ENCODE data around the gene ASMTL.

The ASMTL gene

GRCh38 chrX:1417921-1418771 is 34.6 kb downstream of the ASMTL start:
- no peak overlapping the region for H2AFZ ChIP-seq (ENCODE audit: low read depth, low read length)
- no peak overlapping the region for H3K4me3 ChIP-seq (ENCODE audit: low read depth in 1 of 2, low read length in 2 of 2)
- H4K20me1 ChIP-seq (ENCODE audit: insufficient read depth, low read length) = peaks cover 20% of the 10 kb centered on the region
- no peak overlapping the region for H3K4me2 ChIP-seq (ENCODE audit: insufficient read depth, low read length)
- H3K9me3 ChIP-seq (ENCODE audit: insufficient read depth, low read length, severe bottlenecking) = peaks cover 23% of the 10 kb centered on the region
- ATAC-seq (ENCODE audit: insufficient read depth, low read depth) (no peak), DNase-seq (no peak)
- TF ChIP-seq CTCF (IDR thresholded peaks at IDR 0.05; ENCODE audit: borderline replicate concordance, extremely low read depth, low read length, poor library complexity, severe bottlenecking) = no peak
- no peak for TF ChIP-seq EZH2 (IDR thresholded peaks at IDR 0.05; ENCODE audit: borderline replicate concordance, low read depth, low read length, severe bottlenecking)
- no peaks in the 10 kb centered on the region for H3K27me3 ChIP-seq (ENCODE audit: insufficient read depth, low read length, poor library complexity)
- no peak overlapping the region for H3K9ac ChIP-seq (ENCODE audit: low read depth, low read length)
- no peaks in the 10 kb centered on the region for H3K4me1 ChIP-seq (ENCODE audit: insufficient read depth, low read length)
- peaks cover 81% of the 10 kb centered on the region for H3K36me3 ChIP-seq (ENCODE audit: insufficient read depth, low read length)
- H3K79me2 ChIP-seq (ENCODE audit: insufficient read depth, low read length) = no peaks in the 10 kb centered on the region
- no peak overlapping the region for H3K27ac ChIP-seq (ENCODE audit: low read length)

- no peak overlapping the region for H3K27ac ChIP-seq (ENCODE audit: low read length)
- no peak for TF ChIP-seq EZH2 (IDR thresholded peaks at IDR 0.05; ENCODE audit: borderline replicate concordance, low read depth, low read length, severe bottlenecking)
- TF ChIP-seq CTCF (IDR thresholded peaks at IDR 0.05; ENCODE audit: borderline replicate concordance, extremely low read depth, low read length, poor library complexity, severe bottlenecking) = no peak
- no peak overlapping the region for H2AFZ ChIP-seq (ENCODE audit: low read depth, low read length)
- no peak for DNase-seq
- peaks cover 20% of the 10 kb centered on the region for H4K20me1 ChIP-seq (ENCODE audit: insufficient read depth, low read length)
- H3K9ac ChIP-seq (ENCODE audit: low read depth, low read length) = no peak overlapping the region
- no peaks in the 10 kb centered on the region for H3K79me2 ChIP-seq (ENCODE audit: insufficient read depth, low read length)
- H3K9me3 ChIP-seq (ENCODE audit: insufficient read depth, low read length, severe bottlenecking) = peaks cover 13% of the 10 kb centered on the region
- ATAC-seq (ENCODE audit: insufficient read depth, low read depth) = no peak
- no peaks in the 10 kb centered on the region for H3K27me3 ChIP-seq (ENCODE audit: insufficient read depth, low read length, poor library complexity)
- H3K4me3 ChIP-seq (ENCODE audit: low read depth in 1 of 2, low read length in 2 of 2) = no peak overlapping the region
- peaks cover 80% of the 10 kb centered on the region for H3K36me3 ChIP-seq (ENCODE audit: insufficient read depth, low read length)
- H3K4me2 ChIP-seq (ENCODE audit: insufficient read depth, low read length) = no peak overlapping the region
- no peaks in the 10 kb centered on the region for H3K4me1 ChIP-seq (ENCODE audit: insufficient read depth, low read length)
These were observed 35.5 kb downstream of the ASMTL start for GRCh38 chrX:1416965-1417760.

- H3K4me2 ChIP-seq (ENCODE audit: insufficient read depth, low read length) = no peak overlapping the region
- no peak overlapping the region for H3K9ac ChIP-seq (ENCODE audit: low read depth, low read length)
- H3K36me3 ChIP-seq (ENCODE audit: insufficient read depth, low read length) = peaks cover 78% of the 10 kb centered on the region
- peaks cover 5% of the 10 kb centered on the region for H3K9me3 ChIP-seq (ENCODE audit: insufficient read depth, low read length, severe bottlenecking)
- no peak overlapping the region for H3K27ac ChIP-seq (ENCODE audit: low read length)
- TF ChIP-seq CTCF (IDR thresholded peaks at IDR 0.05; ENCODE audit: borderline replicate concordance, extremely low read depth, low read length, poor library complexity, severe bottlenecking) (no peak), EZH2 (IDR thresholded peaks at IDR 0.05; ENCODE audit: borderline replicate concordance, low read depth, low read length, severe bottlenecking) (no peak)
- H2AFZ ChIP-seq (ENCODE audit: low read depth, low read length) = no peak overlapping the region
- H3K27me3 ChIP-seq (ENCODE audit: insufficient read depth, low read length, poor library complexity) = no peaks in the 10 kb centered on the region
- ATAC-seq (ENCODE audit: insufficient read depth, low read depth) (no peak), DNase-seq (no peak)
- peaks cover 20% of the 10 kb centered on the region for H4K20me1 ChIP-seq (ENCODE audit: insufficient read depth, low read length)
- no peaks in the 10 kb centered on the region for H3K4me1 ChIP-seq (ENCODE audit: insufficient read depth, low read length)
- H3K79me2 ChIP-seq (ENCODE audit: insufficient read depth, low read length) = no peaks in the 10 kb centered on the region
- no peak overlapping the region for H3K4me3 ChIP-seq (ENCODE audit: low read depth in 1 of 2, low read length in 2 of 2)
These were observed 36.4 kb downstream of the ASMTL start for GRCh38 chrX:1416327-1416784.

Measured in DND-41 (cell line).